Brain microvascular endothelial cell (primary cell): ENCODE results near the gene NLRC3.

Source experiments
- DNase-seq: peaks from one replicate; pipeline ENCODE4 v3.0.0-alpha.2; 2020
- H3K27ac ChIP-seq: fragments of 250-450 bp; sonication (Bioruptor Pico); 2 replicates; pipeline ENCODE4 v1.5.1; 2020; ENCODE audit warnings: mild to moderate bottlenecking, moderate library complexity
- H3K27me3 ChIP-seq: fragments of 250-450 bp; sonication (Bioruptor Pico); replicated peaks from 2 replicates; pipeline ENCODE4 v1.5.1; 2020; ENCODE audit warnings: mild to moderate bottlenecking
- H3K36me3 ChIP-seq: fragments of 250-450 bp; sonication (Bioruptor Pico); replicated peaks from 2 replicates; pipeline ENCODE4 v1.5.1; 2020; ENCODE audit warnings: mild to moderate bottlenecking
- H3K4me3 ChIP-seq: 2 replicates; pipeline ENCODE4 v1.5.1; 2011; ENCODE audit warnings: low read depth, mild to moderate bottlenecking, control low read depth, low read length, moderate library complexity
- CTCF ChIP-seq: IDR thresholded peaks from 2 replicates; pipeline ENCODE4 v1.5.1; 2011; ENCODE audit warnings: low read depth, mild to moderate bottlenecking, moderate library complexity, low read length, control low read depth, inconsistent platforms; ENCODE audit errors: missing control alignments
- in situ Hi-C: cut with HindIII; loops from 2 replicates; pipeline ENCODE4 v1.10.0; 2017; ENCODE audit warnings: low sequenced_read_pairs, low pct_ligation_motif_present

The NLRC3 gene

GRCh38 chr16:3591991-3592390 lies 14.8 kb upstream of the NLRC3 start:
- H3K4me3 ChIP-seq, result no peak overlapping the region
- in situ Hi-C loops, result no loop called here
- H3K27me3 ChIP-seq, result no peaks in the 10 kb centered on the region
- DNase-seq, result no peak
- no peak overlapping the region for H3K27ac ChIP-seq
- H3K36me3 ChIP-seq, result peaks cover 3% of the 10 kb centered on the region
- TF ChIP-seq CTCF, result no peak

- TF ChIP-seq CTCF, result no peak
- no peak for DNase-seq
- Histone ChIP-seq H3K27ac (no peak overlapping the region), H3K4me3 (no peak overlapping the region), H3K27me3 (no peaks in the 10 kb centered on the region), H3K36me3 (peaks cover 3% of the 10 kb centered on the region)
- in situ Hi-C loops, result no loop called here
These were observed 14.2 kb upstream of the NLRC3 start for GRCh38 chr16:3591436-3591803.

GRCh38 chr16:3590736-3591435 lies 13.7 kb upstream of the NLRC3 start:
- in situ Hi-C loops, result no loop called here

DNA sequence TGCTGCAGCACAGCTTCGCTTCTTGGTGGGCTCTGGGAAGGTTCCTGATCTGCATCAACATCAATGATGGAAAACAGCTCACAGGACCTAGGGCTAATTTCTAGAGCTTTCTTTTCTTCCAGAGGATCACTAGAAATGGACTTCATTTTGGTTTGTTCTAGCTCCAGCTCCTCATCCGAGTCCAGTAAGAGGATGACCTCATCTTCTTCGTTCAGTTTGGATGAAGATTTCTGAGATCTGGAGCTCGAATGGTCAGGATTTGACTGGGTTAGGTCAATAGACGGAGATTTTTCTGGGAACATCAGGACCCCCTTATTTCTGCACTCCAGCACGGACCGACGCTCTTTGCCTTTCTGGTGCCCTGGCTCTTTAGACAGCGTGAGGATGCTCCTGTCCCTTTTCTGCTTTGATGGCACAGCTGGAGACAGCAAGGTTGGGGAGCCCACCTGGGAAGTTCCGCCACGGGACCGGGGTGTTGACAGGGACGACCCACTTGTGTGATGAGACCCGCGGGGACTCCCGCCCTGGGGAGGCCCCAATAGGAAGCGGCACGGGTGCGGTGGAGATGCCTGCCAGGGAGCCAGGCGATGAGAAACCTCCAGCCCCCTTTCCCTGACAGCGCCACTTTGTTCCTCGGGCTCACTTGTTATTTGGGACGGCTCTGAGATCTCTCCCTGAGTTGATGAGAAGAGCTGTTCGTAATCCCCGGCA lies 12.9 kb upstream of the NLRC3 start:
- Histone ChIP-seq H3K27ac (no peak overlapping the region), H3K36me3 (peaks cover 3% of the 10 kb centered on the region), H3K4me3 (no peak overlapping the region), H3K27me3 (no peaks in the 10 kb centered on the region)
- DNase-seq, result no peak
- TF ChIP-seq CTCF, result no peak
- in situ Hi-C loops, result no loop called here

More at GRCh38 chr16:3590736-3591435, 13.7 kb upstream of the NLRC3 start:
- Histone ChIP-seq H3K36me3 (peaks cover 3% of the 10 kb centered on the region), H3K27me3 (no peaks in the 10 kb centered on the region), H3K27ac (no peak overlapping the region), H3K4me3 (no peak overlapping the region)
- TF ChIP-seq CTCF, result no peak
- DNase-seq, result no peak

GRCh38 chr16:3589441-3589921 lies 12.3 kb upstream of the NLRC3 start:
- in situ Hi-C loops, result no loop called here
- TF ChIP-seq CTCF, result no peak
- peaks cover 3% of the 10 kb centered on the region for H3K36me3 ChIP-seq
- no peaks in the 10 kb centered on the region for H3K27me3 ChIP-seq
- H3K4me3 ChIP-seq, result no peak overlapping the region
- no peak for DNase-seq
- no peak overlapping the region for H3K27ac ChIP-seq

- TF ChIP-seq CTCF, result no peak
- in situ Hi-C loops, result no loop called here
- no peak overlapping the region for H3K4me3 ChIP-seq
- DNase-seq, result no peak
- no peak overlapping the region for H3K27ac ChIP-seq
- no peaks in the 10 kb centered on the region for H3K27me3 ChIP-seq
- peaks cover 3% of the 10 kb centered on the region for H3K36me3 ChIP-seq
These were observed 11.8 kb upstream of the NLRC3 start for GRCh38 chr16:3589001-3589400.
